Measurements from ENCODE around the gene FKBP5. TPM values are rescaled to one million over a fixed set of nuclear protein-coding genes. Genes with fewer than 3 reads are reported as not detected.

Gene FKBP5
- total RNA-seq, 1 experiment from 2014 or later, result 33.9 TPM

DNA sequence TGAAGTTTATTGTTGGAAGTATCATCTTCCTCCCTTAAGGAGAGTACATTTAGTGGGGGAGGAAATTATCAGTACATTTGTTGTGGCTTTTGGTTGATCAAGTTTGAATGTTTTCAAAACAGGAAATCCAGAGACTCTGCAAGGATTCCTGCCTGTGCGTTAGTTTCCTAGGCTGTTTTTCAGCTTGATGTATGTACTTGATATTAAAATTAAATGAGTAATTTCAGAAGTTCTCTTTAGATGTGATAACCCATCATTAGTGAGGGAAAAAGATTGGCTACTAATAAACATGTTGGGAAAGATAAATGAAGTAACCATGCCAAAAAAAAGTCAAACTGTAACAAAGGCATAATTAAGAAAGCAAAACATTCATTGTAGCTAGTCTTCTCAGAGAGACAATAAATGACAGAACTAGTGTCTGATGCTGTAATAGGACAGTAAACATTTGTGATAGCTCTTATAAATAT lies 88.0 kb downstream of the FKBP5 start:
- H3K27me3 Mint-ChIP-seq (ENCODE audit: low read depth), result no peaks in the 10 kb centered on the region
- no peaks in the 10 kb centered on the region for H3K79me1 ChIP-seq (ENCODE audit: insufficient read depth, low read depth, low read length, poor library complexity, severe bottlenecking)
- H2AFZ ChIP-seq (ENCODE audit: low read length), result no peak overlapping the region
- no peak overlapping the region for H3K56ac ChIP-seq (ENCODE audit: insufficient read length, low read depth, low read length)
- no peaks in the 10 kb centered on the region for H3K27me3 ChIP-seq (ENCODE audit: insufficient read depth, low read length)
- H4K20me1 ChIP-seq (ENCODE audit: control insufficient read depth, insufficient read depth, insufficient read length), result no peaks in the 10 kb centered on the region
- H3K23me2 ChIP-seq (ENCODE audit: insufficient read length, low read depth, low read length, poor library complexity, severe bottlenecking), result no peaks in the 10 kb centered on the region
- TF ChIP-seq, protein P1, sequence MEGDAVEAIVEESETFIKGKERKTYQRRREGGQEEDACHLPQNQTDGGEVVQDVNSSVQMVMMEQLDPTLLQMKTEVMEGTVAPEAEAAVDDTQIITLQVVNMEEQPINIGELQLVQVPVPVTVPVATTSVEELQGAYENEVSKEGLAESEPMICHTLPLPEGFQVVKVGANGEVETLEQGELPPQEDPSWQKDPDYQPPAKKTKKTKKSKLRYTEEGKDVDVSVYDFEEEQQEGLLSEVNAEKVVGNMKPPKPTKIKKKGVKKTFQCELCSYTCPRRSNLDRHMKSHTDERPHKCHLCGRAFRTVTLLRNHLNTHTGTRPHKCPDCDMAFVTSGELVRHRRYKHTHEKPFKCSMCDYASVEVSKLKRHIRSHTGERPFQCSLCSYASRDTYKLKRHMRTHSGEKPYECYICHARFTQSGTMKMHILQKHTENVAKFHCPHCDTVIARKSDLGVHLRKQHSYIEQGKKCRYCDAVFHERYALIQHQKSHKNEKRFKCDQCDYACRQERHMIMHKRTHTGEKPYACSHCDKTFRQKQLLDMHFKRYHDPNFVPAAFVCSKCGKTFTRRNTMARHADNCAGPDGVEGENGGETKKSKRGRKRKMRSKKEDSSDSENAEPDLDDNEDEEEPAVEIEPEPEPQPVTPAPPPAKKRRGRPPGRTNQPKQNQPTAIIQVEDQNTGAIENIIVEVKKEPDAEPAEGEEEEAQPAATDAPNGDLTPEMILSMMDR (conservative IDR thresholded peaks at IDR 0.05), result no peak
- H3K4me2 ChIP-seq (ENCODE audit: insufficient read depth, insufficient read length, low read length), result no peak overlapping the region
- no peak overlapping the region for H4K8ac ChIP-seq (replicated peaks; ENCODE audit: insufficient read length, low read depth, low read length)
- H3T11ph ChIP-seq (ENCODE audit: low read length), result no peak overlapping the region
- no peak for DNase-seq
- no peak overlapping the region for H3K9ac ChIP-seq (ENCODE audit: extremely low read depth, insufficient read length, low read length)
- H3K18ac ChIP-seq (ENCODE audit: insufficient read length, low read depth, low read length), result no peak overlapping the region
- H3K27ac ChIP-seq (ENCODE audit: insufficient read length, low read depth, low read length), result no peak overlapping the region
- H3K36me3 Mint-ChIP-seq (ENCODE audit: insufficient read depth in 1 of 3, low read depth in 3 of 3), result peaks cover 2 to 17% (median 11%) of the 10 kb centered on the region in 3 experiments; a peak in 6 of 7 replicates
- H3K4me1 Mint-ChIP-seq, result peaks cover 22 to 24% of the 10 kb centered on the region in 2 experiments
- H3K9me3 Mint-ChIP-seq, result no peaks in the 10 kb centered on the region
- H3K14ac ChIP-seq (ENCODE audit: insufficient read depth, low read length), result no peak overlapping the region
- no peak overlapping the region for H2BK5ac ChIP-seq (ENCODE audit: insufficient read length, low read length)
- H3K23ac ChIP-seq (ENCODE audit: insufficient read length, low read depth, low read length), result no peak overlapping the region
- H3K4me3 Mint-ChIP-seq, result no peak overlapping the region
- peak overlapping the region in 1 of 3 experiments; percentile 42; a peak in 2 of 7 replicates for H3K27ac Mint-ChIP-seq
- no peak overlapping the region for H2BK12ac ChIP-seq (ENCODE audit: insufficient read length, low read depth, low read length)
- no peak overlapping the region for H2BK120ac ChIP-seq (ENCODE audit: low read depth, low read length, poor library complexity, severe bottlenecking)
- H4K5ac ChIP-seq (ENCODE audit: insufficient read length, low read depth, low read length), result no peak overlapping the region
- H2AK5ac ChIP-seq (ENCODE audit: insufficient read length, low read length), result no peak overlapping the region
- H2BK15ac ChIP-seq (ENCODE audit: low read depth, low read length), result no peak overlapping the region
- H4K91ac ChIP-seq (ENCODE audit: insufficient read length, low read depth, low read length), result no peak overlapping the region
- H3K79me2 ChIP-seq (ENCODE audit: insufficient read depth, low read length), result no peaks in the 10 kb centered on the region
- H3K4me1 ChIP-seq (ENCODE audit: insufficient read depth, low read length), result peaks cover 6% of the 10 kb centered on the region; the same call in 1 of the 2 replicates
- no peaks in the 10 kb centered on the region for H3K9me3 ChIP-seq (ENCODE audit: control insufficient read depth, low read depth, low read length)
- no peak overlapping the region for H2BK20ac ChIP-seq (ENCODE audit: low read depth, low read length, poor library complexity, severe bottlenecking)
- no CpG with 5 or more reads among the region's 1 CpG for WGBS (ENCODE audit: extremely low coverage, insufficient read length, low lambda C conversion rate)
- H3K4ac ChIP-seq (ENCODE audit: low read depth, low read length), result no peak overlapping the region
